GM19239 (cell line): ENCODE measurements around the gene MIB2.
"Not testable (repeated sequence)": the region's sequence is repeated elsewhere in the genome, so short reads cannot be mapped to it uniquely, and the experiment has no call there.

Experiments used
- DNase-seq: peaks from one replicate; pipeline ENCODE4 v3.0.0; 2011; ENCODE audit warnings: low spot score; ENCODE audit not compliant: insufficient read length
- FAIRE-seq: peaks from 2 replicates; lab custom pipeline; 2011; peaks lifted over from hg19 to GRCh38; lab: Jason Lieb, UNC

The MIB2 gene

DNA sequence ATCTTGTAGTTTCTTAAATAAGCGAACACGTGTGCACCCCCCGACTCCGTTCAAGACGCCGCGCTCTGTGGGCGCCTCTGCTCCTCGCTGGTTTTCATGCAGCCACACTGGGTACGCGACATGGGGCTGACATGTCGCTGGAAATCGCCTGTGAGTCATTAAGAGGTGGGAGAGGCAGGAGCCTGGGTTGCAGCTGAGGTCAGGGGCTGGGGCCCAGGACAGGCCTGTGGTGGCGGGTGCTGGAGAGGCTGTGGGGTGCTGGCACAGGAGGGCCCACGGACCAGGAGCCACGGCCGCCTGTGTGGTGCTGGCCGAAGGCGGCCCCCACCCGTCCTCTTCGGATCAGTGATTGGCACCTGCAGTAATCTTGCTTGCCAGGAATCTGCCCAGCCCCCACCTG lies 59.5 kb downstream of the MIB2 start:
- FAIRE-seq, DNase-seq: not testable (repeated sequence)

GRCh38 chr1:1675218-1675617 lies 59.9 kb downstream of the MIB2 start:
- peak; percentile 96 for FAIRE-seq
- DNase-seq: not testable (repeated sequence)

- FAIRE-seq: not testable (repeated sequence)
These were observed 60.8 kb downstream of the MIB2 start for GRCh38 chr1:1676087-1676486.

GRCh38 chr1:1677718-1678580 lies 62.6 kb downstream of the MIB2 start:
- peak; percentile 82 for DNase-seq
- peak; percentile 92 for FAIRE-seq

More at GRCh38 chr1:1676087-1676486, 60.8 kb downstream of the MIB2 start:
- DNase-seq: not testable (repeated sequence)

DNA sequence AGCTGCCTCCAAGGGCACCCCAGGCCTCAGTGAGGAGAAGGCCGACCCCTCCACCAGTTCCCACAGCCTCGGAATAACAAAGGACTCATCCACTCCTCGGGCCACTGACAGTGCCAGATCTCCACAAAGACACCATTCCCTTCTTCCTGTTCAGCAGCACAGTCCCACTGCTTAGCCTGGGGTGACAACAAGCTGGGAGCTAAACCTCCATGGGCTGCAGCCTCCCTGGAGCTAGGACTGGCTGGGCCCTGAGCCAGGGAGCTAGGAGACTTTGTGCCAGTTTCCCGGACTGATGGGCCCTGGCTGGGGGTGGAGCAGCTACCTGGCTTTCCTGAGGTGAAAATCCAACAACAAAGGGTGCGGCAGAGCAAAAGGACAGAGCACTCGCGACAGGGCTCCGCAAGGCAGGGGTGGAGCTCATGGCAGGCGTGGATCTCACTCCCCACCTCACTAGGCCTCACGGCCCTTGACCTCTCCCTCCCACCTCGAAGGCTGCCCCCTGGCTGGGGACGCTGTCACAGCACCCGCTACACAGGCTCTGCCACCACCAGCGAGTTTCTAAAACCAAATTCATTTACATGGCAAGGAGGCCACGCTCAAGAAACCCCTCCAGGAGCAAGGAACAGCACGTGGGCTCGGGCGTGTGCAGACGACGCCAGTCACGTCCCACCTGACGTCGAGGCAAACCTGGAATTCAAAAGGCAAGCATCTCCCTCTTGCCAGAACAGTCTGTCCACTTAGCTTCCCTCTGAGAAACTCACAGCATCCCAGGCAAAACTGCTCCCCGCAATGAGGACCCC lies 63.5 kb downstream of the MIB2 start:
- no peak for FAIRE-seq
- peak; percentile 68 for DNase-seq
